H9 (cell line): ENCODE results near the gene RLN1. TPM values are rescaled to one million over a fixed set of nuclear protein-coding genes. Genes with fewer than 3 reads are reported as not detected.
A peak's percentile ranks its signal among the peaks of the same experiment; 100 is the strongest.
"Not testable (repeated sequence)": the region's sequence is repeated elsewhere in the genome, so short reads cannot be mapped to it uniquely, and the experiment has no call there.

Experiments used
- DNase-seq: peaks from one replicate; pipeline ENCODE4 v3.0.0-alpha.2; 2017
- H2AFZ ChIP-seq: one replicate; pipeline ENCODE4 v1.6.1; 2013; ENCODE audit warnings: mild to moderate bottlenecking, low read length, control low read depth, moderate library complexity
- H2AK5ac ChIP-seq: 2 replicates; pipeline ENCODE4 v1.6.1; 2013; ENCODE audit warnings: low read length, control low read depth, mixed read lengths; ENCODE audit not compliant: insufficient read length
- H2BK120ac ChIP-seq: one replicate; pipeline ENCODE4 v1.6.1; 2013; ENCODE audit warnings: low read depth, mild to moderate bottlenecking, low read length, control low read depth, inconsistent platforms; ENCODE audit not compliant: poor library complexity, severe bottlenecking
- H2BK12ac ChIP-seq: 2 replicates; pipeline ENCODE4 v1.6.1; 2013; ENCODE audit warnings: low read length, control low read depth, mixed read lengths, low read depth; ENCODE audit not compliant: insufficient read length
- H2BK15ac ChIP-seq: 2 replicates; pipeline ENCODE4 v1.6.1; 2013; ENCODE audit warnings: low read depth, low read length, control low read depth
- H2BK20ac ChIP-seq: one replicate; pipeline ENCODE4 v1.6.1; 2013; ENCODE audit warnings: low read depth, mild to moderate bottlenecking, low read length, control low read depth, inconsistent platforms; ENCODE audit not compliant: poor library complexity, severe bottlenecking
- H2BK5ac ChIP-seq: 2 replicates; pipeline ENCODE4 v1.6.1; 2013; ENCODE audit warnings: low read length, control low read depth, mixed read lengths; ENCODE audit not compliant: insufficient read length
- H3K14ac ChIP-seq: 2 replicates; pipeline ENCODE4 v1.6.1; 2013; ENCODE audit warnings: low read length, control low read depth; ENCODE audit not compliant: insufficient read depth
- H3K18ac ChIP-seq: 2 replicates; pipeline ENCODE4 v1.6.1; 2013; ENCODE audit warnings: low read depth, mild to moderate bottlenecking, mixed read lengths, low read length, control low read depth; ENCODE audit not compliant: insufficient read length
- H3K23ac ChIP-seq: 2 replicates; pipeline ENCODE4 v1.6.1; 2013; ENCODE audit warnings: low read length, control low read depth, mixed read lengths, low read depth; ENCODE audit not compliant: insufficient read length
- H3K23me2 ChIP-seq: 2 replicates; pipeline ENCODE4 v1.6.1; 2013; ENCODE audit warnings: low read depth, mild to moderate bottlenecking, mixed read lengths, low read length, control low read depth; ENCODE audit not compliant: insufficient read length, poor library complexity, severe bottlenecking
- H3K27ac ChIP-seq: 2 replicates; pipeline ENCODE4 v1.5.1; 2013; ENCODE audit warnings: low read length, control low read depth, mixed read lengths, low read depth; ENCODE audit not compliant: insufficient read length
- H3K27me3 ChIP-seq: 2 replicates; pipeline ENCODE4 v1.6.1; 2013; ENCODE audit warnings: low read length, control low read depth, inconsistent platforms; ENCODE audit not compliant: insufficient read depth
- H3K4ac ChIP-seq: 2 replicates; pipeline ENCODE4 v1.6.1; 2013; ENCODE audit warnings: low read depth, mild to moderate bottlenecking, control low read depth, inconsistent platforms, low read length, moderate library complexity
- H3K4me1 ChIP-seq: 2 replicates; pipeline ENCODE4 v1.6.1; 2013; ENCODE audit warnings: low read length, control low read depth, inconsistent platforms; ENCODE audit not compliant: insufficient read depth
- H3K4me2 ChIP-seq: 2 replicates; pipeline ENCODE4 v1.6.1; 2013; ENCODE audit warnings: low read length, control low read depth, mixed read lengths; ENCODE audit not compliant: insufficient read length, insufficient read depth
- H3K56ac ChIP-seq: 2 replicates; pipeline ENCODE4 v1.6.1; 2013; ENCODE audit warnings: low read depth, mild to moderate bottlenecking, mixed read lengths, low read length, control low read depth; ENCODE audit not compliant: insufficient read length
- H3K79me1 ChIP-seq: 2 replicates; pipeline ENCODE4 v1.6.1; 2013; ENCODE audit warnings: low read depth, mild to moderate bottlenecking, moderate library complexity, low read length, control low read depth, inconsistent platforms; ENCODE audit not compliant: insufficient read depth, poor library complexity, severe bottlenecking
- H3K79me2 ChIP-seq: 2 replicates; pipeline ENCODE4 v1.6.1; 2013; ENCODE audit warnings: low read length, control low read depth, inconsistent platforms; ENCODE audit not compliant: insufficient read depth
- H3K9ac ChIP-seq: 2 replicates; pipeline ENCODE4 v1.6.1; 2013; ENCODE audit warnings: low read length, control low read depth, mixed read lengths; ENCODE audit not compliant: insufficient read length; ENCODE audit errors: extremely low read depth
- H3K9me3 ChIP-seq: one replicate; pipeline ENCODE4 v1.6.1; 2013; ENCODE audit warnings: low read depth, low read length, inconsistent platforms; ENCODE audit not compliant: control insufficient read depth
- H3T11ph ChIP-seq: one replicate; pipeline ENCODE4 v1.6.1; 2013; ENCODE audit warnings: mild to moderate bottlenecking, low read length, control low read depth, inconsistent platforms
- H4K20me1 ChIP-seq: one replicate; pipeline ENCODE4 v1.6.1; 2013; ENCODE audit not compliant: control insufficient read depth, insufficient read length, insufficient read depth
- H4K5ac ChIP-seq: 2 replicates; pipeline ENCODE4 v1.6.1; 2013; ENCODE audit warnings: low read depth, mild to moderate bottlenecking, mixed read lengths, low read length, control low read depth; ENCODE audit not compliant: insufficient read length
- H4K8ac ChIP-seq: replicated peaks from 2 replicates; pipeline ENCODE4 v1.6.1; 2013; ENCODE audit warnings: low read length, control low read depth, mixed read lengths, low read depth; ENCODE audit not compliant: insufficient read length
- H4K91ac ChIP-seq: 2 replicates; pipeline ENCODE4 v1.6.1; 2013; ENCODE audit warnings: low read depth, mild to moderate bottlenecking, moderate library complexity, mixed read lengths, low read length, control low read depth; ENCODE audit not compliant: insufficient read length
- H3K27ac Mint-ChIP-seq, 3 experiments: 2 replicates in 2 of 3; 3 replicates in 1 of 3; pipeline ENCODE4 v1.8.0; 2020 to 2021; ENCODE audit warnings: mixed read lengths in 3 of 3, mild to moderate bottlenecking in 1 of 3, moderate library complexity in 1 of 3
- H3K27me3 Mint-ChIP-seq: 2 replicates; pipeline ENCODE4 v1.8.0; 2021; ENCODE audit warnings: low read depth, mild to moderate bottlenecking, moderate library complexity, mixed read lengths
- H3K36me3 Mint-ChIP-seq, 3 experiments: 2 replicates in 2 of 3; 3 replicates in 1 of 3; pipeline ENCODE4 v1.8.0; 2020 to 2021; ENCODE audit warnings: low read depth in 3 of 3, mixed read lengths in 3 of 3; ENCODE audit not compliant: insufficient read depth in 1 of 3
- H3K4me1 Mint-ChIP-seq, 2 experiments: 2 replicates each; pipeline ENCODE4 v1.8.0; 2020; ENCODE audit warnings: mixed read lengths in 2 of 2
- H3K4me3 Mint-ChIP-seq, 2 experiments: 2 replicates in 1 of 2; 3 replicates in 1 of 2; pipeline ENCODE4 v1.8.0; 2020 to 2021; ENCODE audit warnings: mild to moderate bottlenecking in 2 of 2, mixed read lengths in 2 of 2, moderate library complexity in 1 of 2
- H3K9me3 Mint-ChIP-seq, 2 experiments: 2 replicates in 1 of 2; 3 replicates in 1 of 2; pipeline ENCODE4 v1.8.0; 2020; ENCODE audit warnings: mild to moderate bottlenecking in 2 of 2, mixed read lengths in 2 of 2, moderate library complexity in 1 of 2
- WGBS: extraction: QIAGEN DNeasy Blood & Tissue Kit; methylation state at CpG from one replicate; pipeline ENCODE4 v1.1.7; 2013; ENCODE audit warnings: missing lambda C conversion rate, low lambda C conversion rate, mixed read lengths; ENCODE audit not compliant: insufficient read length; ENCODE audit errors: extremely low coverage; 5-methylcytosine and 5-hydroxymethylcytosine counted together
- total RNA-seq: library from RNA; stranded (reverse); gene quantifications from 2 replicates; pipeline ENCODE4 v1.2.1, GENCODE V29; 2021
- TF ChIP-seq, protein P1 (sequence below): fragments of 200-600 bp; sonication (generic); conservative IDR thresholded peaks from 3 replicates; pipeline ENCODE4 v1.8.0; 2021; ENCODE audit warnings: antibody characterized with exemption, mild to moderate bottlenecking

RLN1 gene
- total RNA-seq, 1 experiment from 2014 or later = 0.52 TPM

DNA sequence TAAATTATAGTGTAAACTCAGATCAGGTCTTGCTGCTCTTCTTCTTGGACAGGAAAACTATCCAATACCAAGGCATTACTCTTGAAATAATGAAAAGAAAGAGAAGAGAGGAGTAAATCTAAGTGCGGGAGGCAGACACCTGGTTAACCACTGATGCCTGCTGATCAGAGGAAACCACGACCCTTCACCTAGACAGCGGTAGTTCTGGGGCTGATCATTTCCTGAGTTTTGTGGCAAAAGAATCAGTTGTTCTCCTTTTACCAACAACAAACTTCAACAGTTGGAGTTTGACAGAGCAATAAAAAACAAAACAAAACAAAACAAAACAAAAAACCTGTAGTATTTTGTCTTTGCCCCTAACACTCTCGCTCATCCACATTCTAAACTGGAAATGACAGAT lies 3.0 kb downstream of the RLN1 start:
- H3K79me1 ChIP-seq = no peaks in the 10 kb centered on the region
- no peak overlapping the region for H2BK20ac ChIP-seq
- TF ChIP-seq, protein P1, sequence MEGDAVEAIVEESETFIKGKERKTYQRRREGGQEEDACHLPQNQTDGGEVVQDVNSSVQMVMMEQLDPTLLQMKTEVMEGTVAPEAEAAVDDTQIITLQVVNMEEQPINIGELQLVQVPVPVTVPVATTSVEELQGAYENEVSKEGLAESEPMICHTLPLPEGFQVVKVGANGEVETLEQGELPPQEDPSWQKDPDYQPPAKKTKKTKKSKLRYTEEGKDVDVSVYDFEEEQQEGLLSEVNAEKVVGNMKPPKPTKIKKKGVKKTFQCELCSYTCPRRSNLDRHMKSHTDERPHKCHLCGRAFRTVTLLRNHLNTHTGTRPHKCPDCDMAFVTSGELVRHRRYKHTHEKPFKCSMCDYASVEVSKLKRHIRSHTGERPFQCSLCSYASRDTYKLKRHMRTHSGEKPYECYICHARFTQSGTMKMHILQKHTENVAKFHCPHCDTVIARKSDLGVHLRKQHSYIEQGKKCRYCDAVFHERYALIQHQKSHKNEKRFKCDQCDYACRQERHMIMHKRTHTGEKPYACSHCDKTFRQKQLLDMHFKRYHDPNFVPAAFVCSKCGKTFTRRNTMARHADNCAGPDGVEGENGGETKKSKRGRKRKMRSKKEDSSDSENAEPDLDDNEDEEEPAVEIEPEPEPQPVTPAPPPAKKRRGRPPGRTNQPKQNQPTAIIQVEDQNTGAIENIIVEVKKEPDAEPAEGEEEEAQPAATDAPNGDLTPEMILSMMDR = no peak
- H2BK12ac ChIP-seq = no peak overlapping the region
- peaks cover 5 to 6% of the 10 kb centered on the region in 2 experiments; a peak in 3 of 4 replicates for H3K4me1 Mint-ChIP-seq
- no peak overlapping the region for H3K18ac ChIP-seq
- H2AFZ ChIP-seq = no peak overlapping the region
- H3K27ac ChIP-seq = no peak overlapping the region
- H2BK120ac ChIP-seq = no peak overlapping the region
- H4K20me1 ChIP-seq = no peaks in the 10 kb centered on the region
- no peaks in the 10 kb centered on the region for H3K27me3 ChIP-seq
- H3K56ac ChIP-seq = no peak overlapping the region
- H4K5ac ChIP-seq = no peak overlapping the region
- no peaks in the 10 kb centered on the region for H3K23me2 ChIP-seq
- H3K4me2 ChIP-seq = no peak overlapping the region
- H3K27ac Mint-ChIP-seq = peak overlapping the region in 1 of 3 experiments; percentile 82; a peak in 1 of 7 replicates
- H3K4me3 Mint-ChIP-seq = no peak overlapping the region
- no peak overlapping the region for H3K9ac ChIP-seq
- H3K9me3 Mint-ChIP-seq = no peaks in the 10 kb centered on the region
- no peak overlapping the region for H4K8ac ChIP-seq
- no peaks in the 10 kb centered on the region for H3K4me1 ChIP-seq
- no CpG with 5 or more reads among the region's 4 CpGs for WGBS
- no peak overlapping the region for H2AK5ac ChIP-seq
- no peaks in the 10 kb centered on the region for H3K9me3 ChIP-seq
- no peak overlapping the region for H2BK5ac ChIP-seq
- H3K23ac ChIP-seq = no peak overlapping the region
- H4K91ac ChIP-seq = no peak overlapping the region
- H2BK15ac ChIP-seq = no peak overlapping the region
- no peak overlapping the region for H3K4ac ChIP-seq
- H3K27me3 Mint-ChIP-seq = no peaks in the 10 kb centered on the region
- H3T11ph ChIP-seq = no peak overlapping the region
- no peaks in the 10 kb centered on the region for H3K36me3 Mint-ChIP-seq
- no peak overlapping the region for H3K14ac ChIP-seq
- no peak for DNase-seq
- no peaks in the 10 kb centered on the region for H3K79me2 ChIP-seq

DNA sequence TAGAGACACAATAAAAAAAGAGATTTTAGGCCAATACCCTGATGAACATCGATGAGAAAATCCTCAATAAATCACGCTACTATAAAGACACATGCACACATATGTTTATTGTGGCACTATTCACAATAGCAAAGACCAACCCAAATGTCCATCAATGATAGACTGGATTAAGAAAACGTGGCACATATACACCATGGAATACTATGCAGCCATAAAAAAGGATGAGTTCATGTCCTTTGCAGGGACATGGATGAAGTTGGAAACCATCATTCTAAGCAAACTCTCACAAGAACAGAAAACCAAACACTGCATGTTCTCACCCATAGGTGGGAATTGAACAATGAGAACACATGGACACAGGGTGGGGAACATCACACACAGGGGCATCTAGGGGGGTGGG lies 8.4 kb downstream of the RLN1 start:
- not testable (repeated sequence) for H3K4me1 ChIP-seq, H2BK12ac ChIP-seq, H3K23me2 ChIP-seq, H3K79me2 ChIP-seq, H2AFZ ChIP-seq, H3K9ac ChIP-seq, H3K9me3 ChIP-seq, H2BK120ac ChIP-seq, H3K23ac ChIP-seq, H3K4ac ChIP-seq, H3K27ac Mint-ChIP-seq, H2BK5ac ChIP-seq, H4K8ac ChIP-seq, H3K27me3 Mint-ChIP-seq, H3K4me2 ChIP-seq, DNase-seq, H4K5ac ChIP-seq, H4K20me1 ChIP-seq, H3K18ac ChIP-seq, H4K91ac ChIP-seq, H3K56ac ChIP-seq, H2BK20ac ChIP-seq, H3K14ac ChIP-seq, H3K79me1 ChIP-seq, H2BK15ac ChIP-seq, H3K4me3 Mint-ChIP-seq, H3K27me3 ChIP-seq, H2AK5ac ChIP-seq, H3T11ph ChIP-seq, H3K27ac ChIP-seq
- Mint-ChIP-seq H3K9me3 (peaks cover 5 to 15% of the 10 kb centered on the region in 2 experiments; a peak in 4 of 5 replicates), H3K4me1 (peaks cover 20 to 32% of the 10 kb centered on the region in 2 experiments), H3K36me3 (peaks cover 10 to 21% (median 10%) of the 10 kb centered on the region in 3 experiments)
- WGBS = no CpG with 5 or more reads among the region's 3 CpGs
